T-cell (primary cell): ENCODE results near the gene CELF5. TPM values are rescaled to one million over a fixed set of nuclear protein-coding genes. Genes with fewer than 3 reads are reported as not detected.
"Not testable (repeated sequence)": the region's sequence is repeated elsewhere in the genome, so short reads cannot be mapped to it uniquely, and the experiment has no call there.

ENCODE experiments used
- ATAC-seq, 4 experiments: fragments of 200-7000 bp in 3 of 4; fragments of 150-1000 bp in 1 of 4; cut with Tn5 transposase; replicated peaks in 1 of 4; 1 replicate in 3 of 4; 2 replicates in 1 of 4; pipeline ENCODE4 v1.10.0; 2021; ENCODE audit warnings: moderate library complexity in 3 of 4, mild to moderate bottlenecking in 2 of 4, moderate number of reproducible peaks in 1 of 4
- CTCF ChIA-PET, 2 donors: fragments of 300-600 bp; sonication (Branson Sonifier 250); formaldehyde crosslinking; loops; one replicate each; lab custom pipeline; 2022; ENCODE audit warnings: antibody characterized with exemption in 2 of 2; lab: Charles Lee
- POLR2A ChIA-PET, 2 donors: fragments of 300-600 bp; sonication (Branson Sonifier 250); formaldehyde crosslinking; loops; one replicate each; lab custom pipeline; 2022; ENCODE audit warnings: antibody characterized with exemption in 2 of 2; lab: Charles Lee
- DNase-seq, 35 experiments: peaks; one replicate each; pipeline versions ENCODE4 v3.0.0 to v3.0.0-alpha.2; 2013 to 2023
- H3K27ac ChIP-seq: one replicate; pipeline ENCODE4 v1.5.1; 2013; ENCODE audit warnings: low read length
- H3K27me3 ChIP-seq, 2 experiments: replicated peaks in 1 of 2; 1 replicate in 1 of 2; 2 replicates in 1 of 2; pipeline versions ENCODE4 v1.6.1 to v1.7.0; 2013; ENCODE audit warnings: low read length in 1 of 2, mixed read lengths in 1 of 2; ENCODE audit not compliant: control insufficient read depth in 2 of 2, insufficient read depth in 2 of 2; ENCODE audit errors: extremely low read depth in 1 of 2
- H3K36me3 ChIP-seq, 2 donors: 1 replicate in 1 of 2; 2 replicates in 1 of 2; pipeline versions ENCODE4 v1.6.1 to v1.7.0; 2013; ENCODE audit warnings: low read length in 1 of 2; ENCODE audit not compliant: control insufficient read depth in 2 of 2, insufficient read depth in 1 of 2; ENCODE audit errors: extremely low read depth in 1 of 2
- H3K4me1 ChIP-seq, 2 experiments: 1 replicate in 1 of 2; 2 replicates in 1 of 2; pipeline versions ENCODE4 v1.6.1 to v1.7.0; 2013; ENCODE audit warnings: low read length in 2 of 2, mixed read lengths in 1 of 2; ENCODE audit not compliant: insufficient read depth in 2 of 2, control insufficient read depth in 1 of 2; ENCODE audit errors: extremely low read depth in 1 of 2
- H3K4me3 ChIP-seq, 2 donors: 1 replicate in 1 of 2; 2 replicates in 1 of 2; pipeline versions ENCODE4 v1.5.1 to v1.7.0; 2013; ENCODE audit warnings: mild to moderate bottlenecking in 2 of 2, low read length in 1 of 2, moderate library complexity in 1 of 2; ENCODE audit not compliant: control insufficient read depth in 1 of 2; ENCODE audit errors: extremely low read depth in 1 of 2
- H3K9me3 ChIP-seq: 2 replicates; pipeline ENCODE4 v1.7.0; 2013
- H3K27ac Mint-ChIP-seq, 2 donors: one replicate each; pipeline ENCODE4 v1.8.0; 2020 to 2021; ENCODE audit warnings: mild to moderate bottlenecking in 2 of 2, mixed read lengths in 2 of 2
- H3K27me3 Mint-ChIP-seq, 2 donors: one replicate each; pipeline ENCODE4 v1.8.0; 2021 to 2022; ENCODE audit warnings: mixed read lengths in 2 of 2
- H3K36me3 Mint-ChIP-seq: one replicate; pipeline ENCODE4 v1.8.0; 2021; ENCODE audit warnings: mixed read lengths
- H3K4me1 Mint-ChIP-seq, 3 donors: one replicate each; pipeline ENCODE4 v1.8.0; 2020 to 2022; ENCODE audit warnings: mixed read lengths in 3 of 3, mild to moderate bottlenecking in 1 of 3
- H3K4me3 Mint-ChIP-seq, 3 donors: one replicate each; pipeline ENCODE4 v1.8.0; 2020 to 2022; ENCODE audit warnings: mild to moderate bottlenecking in 3 of 3, mixed read lengths in 3 of 3, moderate library complexity in 3 of 3
- H3K9me3 Mint-ChIP-seq, 3 donors: one replicate each; pipeline ENCODE4 v1.8.0; 2020 to 2022; ENCODE audit warnings: mixed read lengths in 3 of 3
- WGBS: methylation state at CpG from one replicate; pipeline ENCODE4 v1.1.5; 2013; ENCODE audit warnings: missing lambda C conversion rate; ENCODE audit not compliant: insufficient coverage; 5-methylcytosine and 5-hydroxymethylcytosine counted together
- total RNA-seq, 35 experiments: library from RNA in 6 of 35; stranded (reverse) in 6 of 35; fragments of 120-200 nt in 1 of 35; gene quantifications; one replicate each; pipeline versions ENCODE4 v1.2.1 to v1.2.4 and lab custom pipeline; 2013 to 2026

CELF5 gene
- total RNA-seq, 5 donors from 2014 or later (not counting 1 experiment from before 2014, with no cell fraction given), result 0.23 to 1.9 (median 0.39) TPM; not detected in 1

DNA sequence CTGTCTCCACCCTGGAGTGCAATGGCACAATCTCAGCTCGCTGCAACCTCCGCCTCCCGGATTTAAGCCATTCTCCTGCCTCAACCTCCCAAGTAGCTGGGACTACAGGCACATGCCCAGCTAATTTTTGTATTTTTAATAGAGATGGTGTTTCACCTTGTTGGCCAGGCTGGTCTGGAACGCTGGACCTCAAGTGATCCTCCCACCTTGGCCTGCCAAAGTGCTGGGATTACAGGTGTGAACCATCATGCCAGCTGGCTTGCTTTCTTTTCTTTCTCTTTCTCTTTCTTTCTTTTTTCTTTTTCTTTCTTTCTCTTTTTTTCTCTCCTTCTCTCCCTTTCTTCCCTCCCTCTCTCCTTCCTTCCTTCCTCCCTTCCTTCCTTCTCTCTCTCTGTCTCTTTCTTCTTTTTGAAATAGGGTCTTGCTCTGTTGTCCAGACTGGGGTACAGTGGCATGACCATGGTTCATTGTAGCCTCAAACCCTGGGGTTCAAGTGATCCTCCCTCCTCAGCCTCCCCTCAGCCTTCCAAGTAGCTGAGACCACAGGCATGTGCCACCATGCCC lies 108.6 kb downstream of the CELF5 start:
- no peaks in the 10 kb centered on the region for H3K9me3 ChIP-seq
- no peaks in the 10 kb centered on the region for H3K36me3 ChIP-seq
- no peak for ATAC-seq
- peaks cover 0 to 12% of the 10 kb centered on the region in 2 experiments for H3K4me1 ChIP-seq
- H3K4me1 Mint-ChIP-seq, result peaks cover 0 to 13% (median 3%) of the 10 kb centered on the region in 3 donors
- no peak for DNase-seq
- H3K27me3 Mint-ChIP-seq, result no peaks in the 10 kb centered on the region
- ChIA-PET POLR2A (no interaction called here), CTCF (interaction anchor here in 1 of 2 donors (0.6 kb wide), 1 partner anchor 155 kb away, joined by 11 read pairs; no protein-coding TSS in a partner anchor)
- 100% methylated on average over 1 of the region's 4 CpGs for WGBS
- H3K4me3 Mint-ChIP-seq, result no peak overlapping the region
- no peaks in the 10 kb centered on the region for H3K36me3 Mint-ChIP-seq
- no peak overlapping the region for H3K4me3 ChIP-seq
- H3K27me3 ChIP-seq, result peaks cover 0 to 14% of the 10 kb centered on the region in 2 experiments
- H3K9me3 Mint-ChIP-seq, result no peaks in the 10 kb centered on the region
- H3K27ac Mint-ChIP-seq, result no peak overlapping the region
- no peak overlapping the region for H3K27ac ChIP-seq

GRCh38 chr19:3333662-3334061 lies 109.2 kb downstream of the CELF5 start:
- Histone ChIP-seq H3K9me3 (no peaks in the 10 kb centered on the region), H3K36me3 (no peaks in the 10 kb centered on the region), H3K4me1 (peaks cover 3 to 18% of the 10 kb centered on the region in 2 experiments), H3K4me3 (no peak overlapping the region), H3K27ac (no peak overlapping the region), H3K27me3 (peaks cover 0 to 14% of the 10 kb centered on the region in 2 experiments)
- ChIA-PET POLR2A (no interaction called here), CTCF (no interaction called here)
- H3K4me3 Mint-ChIP-seq, result no peak overlapping the region
- no peak for DNase-seq
- H3K9me3 Mint-ChIP-seq, result no peaks in the 10 kb centered on the region
- peaks cover 4 to 17% (median 8%) of the 10 kb centered on the region in 3 donors for H3K4me1 Mint-ChIP-seq
- no peaks in the 10 kb centered on the region for H3K36me3 Mint-ChIP-seq
- H3K27me3 Mint-ChIP-seq, result no peaks in the 10 kb centered on the region
- ATAC-seq, result no peak
- no peak overlapping the region for H3K27ac Mint-ChIP-seq
- 90% methylated on average over 2 of the region's 8 CpGs for WGBS

- H3K9me3 Mint-ChIP-seq, H3K9me3 ChIP-seq, POLR2A ChIA-PET, ATAC-seq, H3K36me3 ChIP-seq, DNase-seq, H3K27ac ChIP-seq, H3K4me3 Mint-ChIP-seq, H3K36me3 Mint-ChIP-seq, CTCF ChIA-PET, H3K4me3 ChIP-seq, H3K27me3 Mint-ChIP-seq, H3K27ac Mint-ChIP-seq: not testable (repeated sequence)
- 79% methylated on average over 2 of the region's 8 CpGs for WGBS
- Histone ChIP-seq H3K27me3 (peaks cover 0 to 11% of the 10 kb centered on the region in 2 experiments), H3K4me1 (peaks cover 3 to 29% of the 10 kb centered on the region in 2 experiments)
- H3K4me1 Mint-ChIP-seq, result peaks cover 9 to 21% (median 14%) of the 10 kb centered on the region in 3 donors
Measured at GRCh38 chr19:3334749-3335430, 110.4 kb downstream of the CELF5 start.

- H3K4me3 Mint-ChIP-seq, result no peak overlapping the region
- H3K4me1 Mint-ChIP-seq, result peaks cover 11 to 21% (median 17%) of the 10 kb centered on the region in 3 donors
- Histone ChIP-seq H3K27me3 (peaks cover 0 to 11% of the 10 kb centered on the region in 2 experiments), H3K4me1 (peaks cover 3 to 29% of the 10 kb centered on the region in 2 experiments), H3K4me3 (no peak overlapping the region), H3K36me3 (no peaks in the 10 kb centered on the region), H3K9me3 (no peaks in the 10 kb centered on the region), H3K27ac (no peak overlapping the region)
- peak overlapping the region; percentile 6 to 61 for H3K27ac Mint-ChIP-seq
- H3K36me3 Mint-ChIP-seq, result no peaks in the 10 kb centered on the region
- H3K9me3 Mint-ChIP-seq, result no peaks in the 10 kb centered on the region
- POLR2A ChIA-PET, result no interaction called here
- H3K27me3 Mint-ChIP-seq, result no peaks in the 10 kb centered on the region
- DNase-seq, result no peak
- no peak for ATAC-seq
- CTCF ChIA-PET, result no interaction called here
- WGBS, result 84% methylated on average over 12 of the region's 15 CpGs
Measured at GRCh38 chr19:3335431-3336350, 111.2 kb downstream of the CELF5 start.

- 48% methylated on average over 2 of the region's 5 CpGs for WGBS
- H3K27ac Mint-ChIP-seq, result peak overlapping the region in 1 of 2 donors; percentile 61
- no peak for ATAC-seq
- no peak overlapping the region for H3K4me3 Mint-ChIP-seq
- no peaks in the 10 kb centered on the region for H3K9me3 Mint-ChIP-seq
- no peak for DNase-seq
- H3K36me3 Mint-ChIP-seq, result no peaks in the 10 kb centered on the region
- peaks cover 11 to 21% (median 17%) of the 10 kb centered on the region in 3 donors for H3K4me1 Mint-ChIP-seq
- ChIA-PET POLR2A (no interaction called here), CTCF (no interaction called here)
- Histone ChIP-seq H3K27me3 (peaks cover 0 to 8% of the 10 kb centered on the region in 2 experiments), H3K36me3 (no peaks in the 10 kb centered on the region), H3K9me3 (no peaks in the 10 kb centered on the region), H3K4me3 (no peak overlapping the region), H3K27ac (no peak overlapping the region), H3K4me1 (peaks cover 3 to 29% of the 10 kb centered on the region in 2 experiments)
- no peaks in the 10 kb centered on the region for H3K27me3 Mint-ChIP-seq
Measured at GRCh38 chr19:3336351-3336679, 111.9 kb downstream of the CELF5 start.
